ENCODE data around the gene SAYSD1. TPM values are rescaled to one million over a fixed set of nuclear protein-coding genes. Genes with fewer than 3 reads are reported as not detected.

SAYSD1 gene
- total RNA-seq, 1 experiment from 2014 or later = 12.2 TPM

GRCh38 chr6:39059496-39060310 lies 55.3 kb downstream of the SAYSD1 start:
- Histone ChIP-seq H3K9me2 (replicated peaks; ENCODE audit: low read length) (no peaks in the 10 kb centered on the region), H3F3A (ENCODE audit: low read length, unreplicated experiment) (no peaks in the 10 kb centered on the region), H3K4me3 (ENCODE audit: low read length) (no peak overlapping the region), H3K27ac (ENCODE audit: low read length) (no peak overlapping the region), H3K9me3 (ENCODE audit: low read length) (no peaks in the 10 kb centered on the region), H3K79me2 (ENCODE audit: low read length) (no peaks in the 10 kb centered on the region), H3K36me3 (ENCODE audit: low read depth, low read length) (no peaks in the 10 kb centered on the region), H3K4me2 (ENCODE audit: low read length) (no peak overlapping the region), H3K27me3 (ENCODE audit: low read length) (peaks cover 60% of the 10 kb centered on the region), H4K20me1 (ENCODE audit: low read length) (no peaks in the 10 kb centered on the region), H3K4me1 (ENCODE audit: insufficient read depth, low read length) (no peaks in the 10 kb centered on the region), H3K9ac (ENCODE audit: low read length) (no peak overlapping the region), H2AFZ (ENCODE audit: low read length) (no peak overlapping the region)
- ChIA-PET CTCF (no interaction called here), POLR2A (ENCODE audit: unreplicated experiment) (no interaction called here)
- ATAC-seq = no peak; the same call in 1 of the 2 replicates
- no peak for TF ChIP-seq EZH2phosphoT487 (IDR thresholded peaks at IDR 0.05; ENCODE audit: borderline replicate concordance, low read length)
- intact Hi-C loops (cut with micrococcal nuclease) = no loop called here
- no TSS peak for BruUV-seq (replicated peaks)
- no peak for DNase-seq

- no peaks in the 10 kb centered on the region for H3K79me2 ChIP-seq (ENCODE audit: low read length)
- H4K20me1 ChIP-seq (ENCODE audit: low read length) = no peaks in the 10 kb centered on the region
- H3K9ac ChIP-seq (ENCODE audit: low read length) = no peak overlapping the region
- no peak overlapping the region for H3K4me3 ChIP-seq (ENCODE audit: low read length)
- BruUV-seq (replicated peaks) = no TSS peak
- no peak overlapping the region for H3K4me2 ChIP-seq (ENCODE audit: low read length)
- no peak overlapping the region for H3K27ac ChIP-seq (ENCODE audit: low read length)
- no peaks in the 10 kb centered on the region for H3K36me3 ChIP-seq (ENCODE audit: low read depth, low read length)
- ChIA-PET POLR2A (ENCODE audit: unreplicated experiment) (no interaction called here), CTCF (no interaction called here)
- intact Hi-C loops (cut with micrococcal nuclease) = no loop called here
- no peak for TF ChIP-seq EZH2 (IDR thresholded peaks at IDR 0.05; ENCODE audit: low read length, unreplicated experiment)
- no peak for TF ChIP-seq EZH2phosphoT487 (IDR thresholded peaks at IDR 0.05; ENCODE audit: borderline replicate concordance, low read length)
- H3K9me2 ChIP-seq (replicated peaks; ENCODE audit: low read length) = no peaks in the 10 kb centered on the region
- DNase-seq (no peak), ATAC-seq (no peak)
- H3K9me3 ChIP-seq (ENCODE audit: low read length) = no peaks in the 10 kb centered on the region
- peaks cover 55% of the 10 kb centered on the region for H3K27me3 ChIP-seq (ENCODE audit: low read length)
- no peaks in the 10 kb centered on the region for H3K4me1 ChIP-seq (ENCODE audit: insufficient read depth, low read length)
- H3F3A ChIP-seq (ENCODE audit: low read length, unreplicated experiment) = no peaks in the 10 kb centered on the region
- H2AFZ ChIP-seq (ENCODE audit: low read length) = no peak overlapping the region
Observed at GRCh38 chr6:39058471-39059147, 56.4 kb downstream of the SAYSD1 start.

GRCh38 chr6:39057251-39058155 lies 57.5 kb downstream of the SAYSD1 start:
- Histone ChIP-seq H3K4me2 (ENCODE audit: low read length) (no peak overlapping the region), H4K20me1 (ENCODE audit: low read length) (no peaks in the 10 kb centered on the region), H3K9me2 (replicated peaks; ENCODE audit: low read length) (no peaks in the 10 kb centered on the region), H3K36me3 (ENCODE audit: low read depth, low read length) (no peaks in the 10 kb centered on the region), H2AFZ (ENCODE audit: low read length) (no peak overlapping the region), H3K9me3 (ENCODE audit: low read length) (no peaks in the 10 kb centered on the region), H3K4me1 (ENCODE audit: insufficient read depth, low read length) (no peaks in the 10 kb centered on the region), H3K79me2 (ENCODE audit: low read length) (no peaks in the 10 kb centered on the region), H3K4me3 (ENCODE audit: low read length) (no peak overlapping the region), H3K27ac (ENCODE audit: low read length) (no peak overlapping the region), H3K27me3 (ENCODE audit: low read length) (peaks cover 44% of the 10 kb centered on the region), H3K9ac (ENCODE audit: low read length) (no peak overlapping the region), H3F3A (ENCODE audit: low read length, unreplicated experiment) (no peaks in the 10 kb centered on the region)
- CTCF ChIA-PET = no interaction called here
- TF ChIP-seq EZH2 (IDR thresholded peaks at IDR 0.05; ENCODE audit: low read length, unreplicated experiment) (no peak), CTCF (conservative IDR thresholded peaks at IDR 0.05; ENCODE audit: low read depth, low read length) (no peak), EZH2phosphoT487 (IDR thresholded peaks at IDR 0.05; ENCODE audit: borderline replicate concordance, low read length) (no peak)
- intact Hi-C loops (cut with micrococcal nuclease) = no loop called here
- no peak for ATAC-seq
- POLR2A ChIA-PET (ENCODE audit: unreplicated experiment) = no interaction called here
- DNase-seq = no peak
- no TSS peak for BruUV-seq (replicated peaks)
